ENCODE data around the gene ELMOD3.

- no peak for TF ChIP-seq EZH2 (IDR thresholded peaks at IDR 0.05)
- no peak for TF ChIP-seq CTCF (IDR thresholded peaks at IDR 0.05)
Observed at GRCh38 chr2:85401464-85401805, 46.9 kb downstream of the ELMOD3 start.
